HepG2 (cell line): ENCODE results near the gene EPC2. TPM values are rescaled to one million over a fixed set of nuclear protein-coding genes. Genes with fewer than 3 reads are reported as not detected.

ENCODE experiments used
- ETV6 ChIP-seq: sonication (generic); formaldehyde crosslinking; conservative IDR thresholded peaks from 2 replicates; pipeline ENCODE4 v1.4.0; 2020; ENCODE audit warnings: missing genetic modification reagents
- GTF3A ChIP-seq: sonication (generic); formaldehyde crosslinking; conservative IDR thresholded peaks from 2 replicates; pipeline ENCODE4 v1.4.0; 2020; ENCODE audit warnings: mild to moderate bottlenecking, missing genetic modification reagents
- NCOR1 ChIP-seq: fragments of 200-600 bp; sonication (generic); IDR thresholded peaks from 2 replicates; pipeline ENCODE4 v1.7.0; 2017; ENCODE audit warnings: antibody characterized with exemption, low read length, borderline replicate concordance
- NKX3-1 ChIP-seq: sonication (generic); formaldehyde crosslinking; IDR thresholded peaks from 2 replicates; pipeline ENCODE4 v1.5.0; 2020; ENCODE audit warnings: missing genetic modification reagents
- RELA ChIP-seq: sonication (generic); formaldehyde crosslinking; IDR thresholded peaks from 2 replicates; pipeline ENCODE4 v1.4.0; 2020; ENCODE audit warnings: missing genetic modification reagents
- ZBTB21 ChIP-seq: sonication (generic); formaldehyde crosslinking; IDR thresholded peaks from 2 replicates; pipeline ENCODE4 v1.4.0; 2020; ENCODE audit warnings: missing genetic modification reagents
- ZNF7 ChIP-seq: IDR thresholded peaks from 2 replicates; pipeline ENCODE4 v1.6.1; 2016; ENCODE audit warnings: missing biosample characterization, missing genetic modification reagents
- ZNF724P ChIP-seq: sonication (generic); formaldehyde crosslinking; IDR thresholded peaks from 2 replicates; pipeline ENCODE4 v1.8.0; 2022; ENCODE audit warnings: missing genetic modification reagents, borderline replicate concordance
- ZNF780A ChIP-seq: sonication (generic); formaldehyde crosslinking; IDR thresholded peaks from 2 replicates; pipeline ENCODE4 v1.8.0; 2022; ENCODE audit warnings: mild to moderate bottlenecking, missing genetic modification reagents, moderate library complexity
- polyA plus RNA-seq, 8 experiments: library from polyadenylated mRNA; depleted of rRNA in 3 of 8; stranded (reverse) in 7 of 8; unstranded in 1 of 8; fragments of >200 nt; fragmentation: Illumina TruSeq in 4 of 8; extraction: Trizol in 4 of 8; gene quantifications; 2 replicates each; pipeline versions ENCODE4 v1.2.1 to v1.2.3, GENCODE V29; 2011 to 2016; ENCODE audit warnings: low read depth in 4 of 8, missing spikeins in 1 of 8, mixed read lengths in 1 of 8; ENCODE audit not compliant: insufficient read depth in 1 of 8
- total RNA-seq, 5 experiments: library from RNA; depleted of rRNA; stranded (reverse); fragments of >200 nt; fragmentation: Illumina TruSeq; extraction: Trizol; gene quantifications; 2 replicates each; pipeline ENCODE4 v1.2.3, GENCODE V29; 2016; ENCODE audit warnings: low read depth in 1 of 5
- TF ChIP-seq, protein P1 (sequence below): sonication (generic); formaldehyde crosslinking; IDR thresholded peaks from 2 replicates; pipeline ENCODE4 v1.5.0; 2020; ENCODE audit warnings: mild to moderate bottlenecking, missing genetic modification reagents
- TF ChIP-seq, protein P2 (sequence below): sonication (generic); formaldehyde crosslinking; IDR thresholded peaks from 2 replicates; pipeline ENCODE4 v1.5.0; 2020; ENCODE audit warnings: mild to moderate bottlenecking, missing genetic modification reagents, moderate library complexity
- TF ChIP-seq, protein P3 (sequence below): sonication (generic); formaldehyde crosslinking; IDR thresholded peaks from 2 replicates; pipeline ENCODE4 v1.9.0; 2021; ENCODE audit warnings: missing genetic modification reagents, borderline replicate concordance
- TF ChIP-seq, protein P4 (sequence below): sonication (generic); formaldehyde crosslinking; IDR thresholded peaks from 2 replicates; pipeline ENCODE4 v1.4.0; 2020; ENCODE audit warnings: missing genetic modification reagents, borderline replicate concordance

Gene EPC2
- total and polyA plus RNA-seq, 2 of the 13 experiments (the other 11 are each of a cell fraction or from before 2014, with no cell fraction given), result 20.5 to 22.0 TPM

DNA sequence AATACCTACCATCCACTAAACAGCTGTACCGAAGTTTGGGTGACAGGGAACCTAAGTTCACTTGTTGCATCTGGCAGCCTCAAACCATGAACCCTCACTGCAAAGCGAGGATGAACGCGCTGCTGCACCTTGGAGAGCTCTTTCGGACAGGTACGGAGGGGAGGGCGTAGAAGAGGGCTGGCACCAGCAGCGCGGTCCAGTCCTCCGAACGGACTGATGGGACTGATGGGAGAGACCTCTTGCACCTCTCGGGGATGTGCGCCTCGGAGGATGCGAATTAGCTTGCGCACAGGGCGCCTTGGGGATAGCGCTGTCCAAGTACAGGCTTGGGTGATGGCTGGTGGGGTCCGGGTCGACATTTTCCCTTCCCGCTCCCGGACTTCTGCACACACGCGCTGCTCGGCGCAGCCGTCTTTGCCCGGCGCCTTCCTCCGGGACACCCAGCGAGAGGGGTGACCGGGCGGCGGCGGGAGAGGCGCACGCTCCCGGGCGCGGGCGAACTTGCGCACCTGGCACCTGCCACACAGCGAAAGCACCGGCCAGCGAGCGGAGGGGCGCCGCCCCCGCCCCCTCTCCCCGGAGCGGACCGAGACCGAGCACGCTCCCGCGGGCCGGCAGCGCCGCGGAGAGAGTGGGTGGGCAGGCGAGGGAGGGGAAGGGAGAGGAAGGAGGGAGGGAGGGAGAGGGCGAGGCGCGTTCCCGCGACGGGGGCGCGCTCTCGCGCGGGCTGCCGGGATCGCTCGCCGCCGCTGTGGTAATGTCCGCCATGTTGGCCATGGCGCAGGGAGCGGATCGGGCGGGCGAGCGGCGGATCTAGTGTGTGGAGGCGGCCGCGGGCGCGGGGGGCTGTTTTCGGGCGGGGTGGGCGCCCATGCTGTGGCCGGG is at the start of gene EPC2 (continued):
- TF ChIP-seq ZBTB21 (no peak), ZNF780A (CRISPR knock-in tag) (no peak), RELA (no peak), ZNF7 (no peak), GTF3A (no peak), NKX3-1 (CRISPR knock-in tag) (no peak), ETV6 (CRISPR knock-in tag) (0 out of 2 replicates have a peak, but pooled peaks have one; percentile 11), NCOR1 (no peak), ZNF724P (CRISPR knock-in tag) (no peak)
- TF ChIP-seq, protein P1, sequence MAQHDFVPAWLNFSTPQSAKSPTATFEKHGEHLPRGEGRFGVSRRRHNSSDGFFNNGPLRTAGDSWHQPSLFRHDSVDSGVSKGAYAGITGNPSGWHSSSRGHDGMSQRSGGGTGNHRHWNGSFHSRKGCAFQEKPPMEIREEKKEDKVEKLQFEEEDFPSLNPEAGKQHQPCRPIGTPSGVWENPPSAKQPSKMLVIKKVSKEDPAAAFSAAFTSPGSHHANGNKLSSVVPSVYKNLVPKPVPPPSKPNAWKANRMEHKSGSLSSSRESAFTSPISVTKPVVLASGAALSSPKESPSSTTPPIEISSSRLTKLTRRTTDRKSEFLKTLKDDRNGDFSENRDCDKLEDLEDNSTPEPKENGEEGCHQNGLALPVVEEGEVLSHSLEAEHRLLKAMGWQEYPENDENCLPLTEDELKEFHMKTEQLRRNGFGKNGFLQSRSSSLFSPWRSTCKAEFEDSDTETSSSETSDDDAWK (CRISPR knock-in tag), result no peak
- TF ChIP-seq, protein P2, sequence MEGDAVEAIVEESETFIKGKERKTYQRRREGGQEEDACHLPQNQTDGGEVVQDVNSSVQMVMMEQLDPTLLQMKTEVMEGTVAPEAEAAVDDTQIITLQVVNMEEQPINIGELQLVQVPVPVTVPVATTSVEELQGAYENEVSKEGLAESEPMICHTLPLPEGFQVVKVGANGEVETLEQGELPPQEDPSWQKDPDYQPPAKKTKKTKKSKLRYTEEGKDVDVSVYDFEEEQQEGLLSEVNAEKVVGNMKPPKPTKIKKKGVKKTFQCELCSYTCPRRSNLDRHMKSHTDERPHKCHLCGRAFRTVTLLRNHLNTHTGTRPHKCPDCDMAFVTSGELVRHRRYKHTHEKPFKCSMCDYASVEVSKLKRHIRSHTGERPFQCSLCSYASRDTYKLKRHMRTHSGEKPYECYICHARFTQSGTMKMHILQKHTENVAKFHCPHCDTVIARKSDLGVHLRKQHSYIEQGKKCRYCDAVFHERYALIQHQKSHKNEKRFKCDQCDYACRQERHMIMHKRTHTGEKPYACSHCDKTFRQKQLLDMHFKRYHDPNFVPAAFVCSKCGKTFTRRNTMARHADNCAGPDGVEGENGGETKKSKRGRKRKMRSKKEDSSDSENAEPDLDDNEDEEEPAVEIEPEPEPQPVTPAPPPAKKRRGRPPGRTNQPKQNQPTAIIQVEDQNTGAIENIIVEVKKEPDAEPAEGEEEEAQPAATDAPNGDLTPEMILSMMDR (CRISPR knock-in tag), result 0 out of 2 replicates have a peak, but pooled peaks have one; percentile 16
- TF ChIP-seq, protein P3, sequence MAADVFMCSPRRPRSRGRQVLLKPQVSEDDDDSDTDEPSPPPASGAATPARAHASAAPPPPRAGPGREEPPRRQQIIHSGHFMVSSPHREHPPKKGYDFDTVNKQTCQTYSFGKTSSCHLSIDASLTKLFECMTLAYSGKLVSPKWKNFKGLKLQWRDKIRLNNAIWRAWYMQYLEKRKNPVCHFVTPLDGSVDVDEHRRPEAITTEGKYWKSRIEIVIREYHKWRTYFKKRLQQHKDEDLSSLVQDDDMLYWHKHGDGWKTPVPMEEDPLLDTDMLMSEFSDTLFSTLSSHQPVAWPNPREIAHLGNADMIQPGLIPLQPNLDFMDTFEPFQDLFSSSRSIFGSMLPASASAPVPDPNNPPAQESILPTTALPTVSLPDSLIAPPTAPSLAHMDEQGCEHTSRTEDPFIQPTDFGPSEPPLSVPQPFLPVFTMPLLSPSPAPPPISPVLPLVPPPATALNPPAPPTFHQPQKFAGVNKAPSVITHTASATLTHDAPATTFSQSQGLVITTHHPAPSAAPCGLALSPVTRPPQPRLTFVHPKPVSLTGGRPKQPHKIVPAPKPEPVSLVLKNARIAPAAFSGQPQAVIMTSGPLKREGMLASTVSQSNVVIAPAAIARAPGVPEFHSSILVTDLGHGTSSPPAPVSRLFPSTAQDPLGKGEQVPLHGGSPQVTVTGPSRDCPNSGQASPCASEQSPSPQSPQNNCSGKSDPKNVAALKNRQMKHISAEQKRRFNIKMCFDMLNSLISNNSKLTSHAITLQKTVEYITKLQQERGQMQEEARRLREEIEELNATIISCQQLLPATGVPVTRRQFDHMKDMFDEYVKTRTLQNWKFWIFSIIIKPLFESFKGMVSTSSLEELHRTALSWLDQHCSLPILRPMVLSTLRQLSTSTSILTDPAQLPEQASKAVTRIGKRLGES, result no peak
- TF ChIP-seq, protein P4, sequence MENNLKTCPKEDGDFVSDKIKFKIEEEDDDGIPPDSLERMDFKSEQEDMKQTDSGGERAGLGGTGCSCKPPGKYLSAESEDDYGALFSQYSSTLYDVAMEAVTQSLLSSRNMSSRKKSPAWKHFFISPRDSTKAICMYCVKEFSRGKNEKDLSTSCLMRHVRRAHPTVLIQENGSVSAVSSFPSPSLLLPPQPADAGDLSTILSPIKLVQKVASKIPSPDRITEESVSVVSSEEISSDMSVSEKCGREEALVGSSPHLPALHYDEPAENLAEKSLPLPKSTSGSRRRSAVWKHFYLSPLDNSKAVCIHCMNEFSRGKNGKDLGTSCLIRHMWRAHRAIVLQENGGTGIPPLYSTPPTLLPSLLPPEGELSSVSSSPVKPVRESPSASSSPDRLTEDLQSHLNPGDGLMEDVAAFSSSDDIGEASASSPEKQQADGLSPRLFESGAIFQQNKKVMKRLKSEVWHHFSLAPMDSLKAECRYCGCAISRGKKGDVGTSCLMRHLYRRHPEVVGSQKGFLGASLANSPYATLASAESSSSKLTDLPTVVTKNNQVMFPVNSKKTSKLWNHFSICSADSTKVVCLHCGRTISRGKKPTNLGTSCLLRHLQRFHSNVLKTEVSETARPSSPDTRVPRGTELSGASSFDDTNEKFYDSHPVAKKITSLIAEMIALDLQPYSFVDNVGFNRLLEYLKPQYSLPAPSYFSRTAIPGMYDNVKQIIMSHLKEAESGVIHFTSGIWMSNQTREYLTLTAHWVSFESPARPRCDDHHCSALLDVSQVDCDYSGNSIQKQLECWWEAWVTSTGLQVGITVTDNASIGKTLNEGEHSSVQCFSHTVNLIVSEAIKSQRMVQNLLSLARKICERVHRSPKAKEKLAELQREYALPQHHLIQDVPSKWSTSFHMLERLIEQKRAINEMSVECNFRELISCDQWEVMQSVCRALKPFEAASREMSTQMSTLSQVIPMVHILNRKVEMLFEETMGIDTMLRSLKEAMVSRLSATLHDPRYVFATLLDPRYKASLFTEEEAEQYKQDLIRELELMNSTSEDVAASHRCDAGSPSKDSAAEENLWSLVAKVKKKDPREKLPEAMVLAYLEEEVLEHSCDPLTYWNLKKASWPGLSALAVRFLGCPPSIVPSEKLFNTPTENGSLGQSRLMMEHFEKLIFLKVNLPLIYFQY (CRISPR knock-in tag), result no peak
